Sigmoid colon (tissue), 4 donors: Measurements from ENCODE around the gene TBCE.

Experiments used
- EP300 ChIP-seq, 4 donors: sonication (generic); formaldehyde crosslinking; IDR thresholded peaks; one replicate each; pipeline ENCODE4 v1.6.1; 2017; ENCODE audit warnings: antibody characterized with exemption in 4 of 4
- TF ChIP-seq, protein P1 (sequence below), 4 experiments: fragments of 450-650 bp in 3 of 4; fragments of 200-600 bp in 1 of 4; IDR thresholded peaks; one replicate each; pipeline ENCODE4 v1.5.1; 2016 to 2019; ENCODE audit warnings: antibody characterized with exemption in 4 of 4, mild to moderate bottlenecking in 3 of 4, moderate library complexity in 2 of 4

DNA sequence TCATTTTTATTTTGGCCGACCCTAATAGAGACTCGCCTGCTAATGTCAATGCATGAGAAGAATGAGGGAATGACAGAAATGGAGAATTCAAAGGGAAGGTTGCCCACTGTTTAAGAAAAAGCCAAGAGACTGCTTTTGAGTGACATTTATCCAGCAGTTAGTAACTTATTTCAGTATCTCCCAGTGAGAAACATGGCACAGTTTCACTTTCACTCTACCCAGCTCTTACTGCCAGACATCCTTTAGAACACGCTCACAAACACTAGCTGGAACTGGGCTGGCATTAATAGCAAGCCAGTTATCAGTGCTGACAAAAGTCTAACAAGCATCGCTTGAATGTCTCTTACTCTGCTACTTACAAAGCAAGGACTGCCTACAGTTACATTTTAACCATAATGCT, 30.3 kb upstream of the TBCE start:
- TF ChIP-seq EP300 (IDR thresholded peaks at IDR 0.05), result no peak
- TF ChIP-seq, protein P1, sequence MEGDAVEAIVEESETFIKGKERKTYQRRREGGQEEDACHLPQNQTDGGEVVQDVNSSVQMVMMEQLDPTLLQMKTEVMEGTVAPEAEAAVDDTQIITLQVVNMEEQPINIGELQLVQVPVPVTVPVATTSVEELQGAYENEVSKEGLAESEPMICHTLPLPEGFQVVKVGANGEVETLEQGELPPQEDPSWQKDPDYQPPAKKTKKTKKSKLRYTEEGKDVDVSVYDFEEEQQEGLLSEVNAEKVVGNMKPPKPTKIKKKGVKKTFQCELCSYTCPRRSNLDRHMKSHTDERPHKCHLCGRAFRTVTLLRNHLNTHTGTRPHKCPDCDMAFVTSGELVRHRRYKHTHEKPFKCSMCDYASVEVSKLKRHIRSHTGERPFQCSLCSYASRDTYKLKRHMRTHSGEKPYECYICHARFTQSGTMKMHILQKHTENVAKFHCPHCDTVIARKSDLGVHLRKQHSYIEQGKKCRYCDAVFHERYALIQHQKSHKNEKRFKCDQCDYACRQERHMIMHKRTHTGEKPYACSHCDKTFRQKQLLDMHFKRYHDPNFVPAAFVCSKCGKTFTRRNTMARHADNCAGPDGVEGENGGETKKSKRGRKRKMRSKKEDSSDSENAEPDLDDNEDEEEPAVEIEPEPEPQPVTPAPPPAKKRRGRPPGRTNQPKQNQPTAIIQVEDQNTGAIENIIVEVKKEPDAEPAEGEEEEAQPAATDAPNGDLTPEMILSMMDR (IDR thresholded peaks at IDR 0.05), result no peak
